ENCODE results near the gene GTF3C6.
"Not testable (repeated sequence)": the region's sequence is repeated elsewhere in the genome, so short reads cannot be mapped to it uniquely, and the experiment has no call there.

Gene GTF3C6

DNA sequence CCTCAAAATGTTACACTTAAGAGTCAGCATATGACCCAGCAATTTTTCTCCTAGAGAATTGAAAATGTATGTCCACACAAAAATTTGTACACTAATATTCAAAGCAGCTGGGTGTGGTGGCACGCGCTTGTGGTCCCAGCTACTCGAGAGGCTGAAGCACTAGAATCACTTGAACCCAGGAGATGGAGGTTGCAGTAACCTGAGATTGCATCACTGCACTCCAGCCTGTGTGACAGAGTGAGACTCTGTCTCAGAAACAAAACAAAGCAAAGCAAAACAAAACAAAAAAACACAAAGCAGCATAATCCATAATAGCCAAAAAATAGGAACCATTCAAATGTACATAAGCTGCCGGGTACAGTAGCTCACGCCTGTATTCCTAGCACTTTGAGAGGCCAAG is 21.7 kb downstream of the GTF3C6 start:
- DNase-seq = no peak

DNA sequence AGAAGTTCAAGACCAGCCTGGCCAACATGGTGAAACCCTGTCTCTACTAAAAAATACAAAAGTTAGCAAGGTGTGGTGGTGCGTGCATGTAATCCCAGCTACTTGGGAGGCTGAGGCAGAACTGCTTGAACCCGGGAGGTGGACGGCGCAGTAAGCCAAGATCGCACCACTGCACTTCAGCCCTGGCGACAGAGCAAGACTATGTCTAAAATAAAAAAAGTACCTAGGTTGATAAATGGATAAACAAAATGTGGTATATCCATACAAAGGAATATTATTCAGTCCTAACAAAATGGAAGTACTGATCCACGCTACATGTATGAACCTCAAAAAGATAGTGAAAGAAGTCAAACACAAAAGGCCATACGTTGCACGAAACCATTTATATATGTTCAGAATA is 22.1 kb downstream of the GTF3C6 start:
- DNase-seq = no peak

DNA sequence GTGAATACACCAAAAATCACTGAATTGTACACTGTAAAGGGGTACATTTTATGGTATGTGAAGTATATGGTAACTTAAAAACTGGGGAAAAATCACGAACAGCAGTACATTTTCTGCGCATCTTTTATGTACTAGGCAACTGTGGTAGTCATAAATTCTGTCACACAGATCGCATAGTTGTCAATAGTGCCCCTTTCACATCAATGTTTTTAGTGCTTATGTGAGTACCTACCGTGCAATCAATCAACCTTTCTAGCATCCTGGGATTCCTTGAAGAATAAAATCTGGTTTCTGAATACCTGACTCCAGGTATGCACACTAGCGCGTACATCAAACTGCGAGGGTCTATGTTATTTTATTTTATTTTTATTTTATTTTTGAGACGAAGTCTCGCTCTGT is 22.7 kb downstream of the GTF3C6 start:
- no peak for DNase-seq

- DNase-seq = peak in 1 of 2 experiments; percentile 3
These were observed 32.5 kb downstream of the GTF3C6 start for GRCh38 chr6:110990840-110991576.

DNA sequence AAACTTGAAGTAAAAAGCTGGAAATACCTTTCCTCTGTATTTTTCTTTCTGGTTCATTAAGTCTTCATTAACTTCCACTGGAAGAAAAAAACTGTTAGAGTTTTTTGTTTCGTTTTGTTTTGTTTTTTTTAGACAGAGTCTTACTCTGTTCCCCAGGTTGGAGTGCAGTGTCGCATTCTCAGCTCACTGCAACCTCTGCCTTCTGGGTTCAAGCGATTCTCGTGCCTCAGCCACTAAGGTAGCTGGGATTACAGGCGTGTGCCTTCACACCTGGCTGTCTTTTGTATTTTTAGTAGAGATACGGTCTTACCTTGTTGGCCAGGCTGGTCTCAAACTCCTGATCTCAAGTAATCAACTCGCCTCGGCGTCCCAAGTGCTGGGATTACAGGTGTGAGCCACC is 38.2 kb downstream of the GTF3C6 start:
- DNase-seq = no peak

GRCh38 chr6:110999634-111000270 is 41.2 kb downstream of the GTF3C6 start:
- DNase-seq = peak in 1 of 2 experiments; percentile 14

- DNase-seq = no peak
These were observed 43.8 kb downstream of the GTF3C6 start for GRCh38 chr6:111002350-111002749.

GRCh38 chr6:111011360-111012142 is 53.0 kb downstream of the GTF3C6 start:
- DNase-seq = peak; percentile 20 to 44

- no peak for DNase-seq
These were observed 53.6 kb downstream of the GTF3C6 start for GRCh38 chr6:111012143-111012452.

DNA sequence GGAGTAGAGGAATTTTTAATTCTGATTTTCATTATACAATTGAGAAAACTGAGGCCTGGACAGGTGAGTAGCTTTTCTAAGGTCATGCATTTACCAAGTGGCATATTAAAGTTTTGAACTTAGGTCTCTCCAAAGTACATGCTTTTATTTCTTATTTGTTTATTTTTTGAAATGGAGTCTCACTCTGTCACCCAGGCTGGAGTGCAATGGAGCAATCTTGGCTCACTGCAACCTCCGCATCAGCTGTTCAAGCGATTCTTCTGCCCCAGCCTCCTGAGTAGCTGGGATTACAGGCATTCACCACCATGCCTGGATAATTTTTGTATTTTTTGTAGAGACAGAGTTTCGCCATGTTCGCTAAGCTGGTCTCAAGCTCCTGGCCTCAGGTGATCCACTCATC is 54.0 kb downstream of the GTF3C6 start:
- not testable (repeated sequence) for DNase-seq

GRCh38 chr6:111013144-111013915 is 54.8 kb downstream of the GTF3C6 start:
- DNase-seq = no peak

DNA sequence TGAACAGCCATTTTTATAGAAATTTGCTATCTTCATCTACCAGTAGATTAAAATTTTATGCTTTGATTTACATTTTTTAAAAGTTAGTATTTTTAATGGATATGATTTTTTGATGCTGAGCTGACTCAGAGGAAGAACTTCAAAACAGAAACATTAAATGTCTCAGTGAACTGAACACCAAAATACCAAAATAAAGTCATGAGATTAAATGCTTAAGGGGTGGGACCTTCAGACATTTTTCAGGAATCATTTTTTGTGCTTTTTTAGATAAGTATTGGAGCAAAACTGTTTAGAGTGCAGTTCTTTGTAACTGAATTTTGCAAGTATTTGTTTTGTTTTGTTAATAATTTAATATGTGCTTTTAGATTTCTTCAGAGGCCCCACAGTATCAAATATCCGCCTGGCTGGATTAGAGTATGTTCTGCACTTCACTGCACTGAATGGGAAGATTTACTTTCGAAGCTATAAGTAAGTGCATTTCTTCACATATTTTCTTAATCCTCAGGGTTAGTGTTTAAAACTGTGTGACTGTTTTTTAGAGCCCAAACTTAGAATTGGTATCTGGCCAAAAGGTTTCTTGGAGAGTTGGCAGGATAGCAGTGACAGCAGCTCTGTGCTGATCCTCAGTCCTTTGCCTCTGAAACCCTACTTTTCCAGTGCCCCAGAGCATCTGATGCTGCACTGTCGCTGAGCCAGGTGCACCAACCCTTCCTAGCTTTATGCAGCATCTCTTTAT is 57.1 kb downstream of the GTF3C6 start:
- no peak for DNase-seq

- DNase-seq = not testable (repeated sequence)
These were observed 58.7 kb downstream of the GTF3C6 start for GRCh38 chr6:111017241-111017640.

All from NCI-H524 (cell line).